Large intestine (tissue), 3 donors: ENCODE results near the gene GATA6. TPM values are rescaled to one million over a fixed set of nuclear protein-coding genes. Genes with fewer than 3 reads are reported as not detected.

Experiments
- DNase-seq, 2 donors: peaks; one replicate each; pipeline versions ENCODE4 v3.0.0 to v3.0.0-alpha.2; 2013
- H3K27ac ChIP-seq: one replicate; pipeline ENCODE4 v1.5.1; 2013; ENCODE audit warnings: low read length
- H3K27me3 ChIP-seq: 2 replicates; pipeline ENCODE4 v1.6.1; 2013; ENCODE audit warnings: low read length; ENCODE audit not compliant: control insufficient read depth, insufficient read depth
- H3K36me3 ChIP-seq: 2 replicates; pipeline ENCODE4 v1.6.1; 2013; ENCODE audit warnings: low read length; ENCODE audit not compliant: control insufficient read depth, insufficient read depth
- H3K4me1 ChIP-seq: one replicate; pipeline ENCODE4 v1.6.1; 2013; ENCODE audit warnings: low read length; ENCODE audit not compliant: control insufficient read depth, insufficient read depth
- H3K4me3 ChIP-seq: one replicate; pipeline ENCODE4 v1.5.1; 2013; ENCODE audit warnings: low read length
- H3K9me3 ChIP-seq: one replicate; pipeline ENCODE4 v1.6.1; 2013; ENCODE audit warnings: mild to moderate bottlenecking, low read depth, low read length, moderate library complexity; ENCODE audit not compliant: control insufficient read depth
- WGBS: methylation state at CpG from one replicate; pipeline ENCODE4 v1.1.5; 2013; ENCODE audit warnings: low lambda C conversion rate; ENCODE audit not compliant: insufficient coverage; 5-methylcytosine and 5-hydroxymethylcytosine counted together
- polyA plus RNA-seq: library from polyadenylated mRNA; unstranded; fragments of 120-200 nt; gene quantifications from one replicate; pipeline ENCODE4 v1.2.1, GENCODE V29; 2013

Gene GATA6
- polyA plus RNA-seq, 1 donor = 85.1 TPM

DNA sequence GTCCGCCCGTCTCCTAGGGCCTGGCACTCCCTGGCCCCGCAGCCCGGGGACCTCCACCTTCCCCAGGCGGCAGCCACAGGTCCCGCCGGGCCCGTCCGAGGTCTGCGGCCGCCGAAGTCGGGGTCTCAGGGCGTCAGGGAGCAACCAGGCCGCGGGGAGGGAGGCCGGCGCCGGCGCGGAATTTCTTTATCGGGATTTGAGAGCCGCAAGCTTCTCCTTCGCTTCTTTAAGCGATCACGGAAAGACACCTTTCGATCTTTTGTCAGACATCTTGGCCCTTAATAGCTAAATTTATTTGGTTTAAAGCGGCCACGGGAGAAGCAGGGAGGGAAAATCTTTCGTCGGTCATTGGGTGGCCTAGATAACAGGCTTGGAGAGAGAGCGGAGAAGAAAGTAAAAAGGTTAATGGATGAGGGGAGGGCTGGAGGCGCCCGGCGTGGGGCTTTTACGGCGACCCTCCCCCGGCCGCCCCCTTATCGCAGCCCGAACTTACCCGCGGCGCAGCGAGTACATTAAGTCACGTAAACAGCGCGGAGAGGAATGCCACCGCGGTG is 4.3 kb upstream of the GATA6 start:
- Histone ChIP-seq H3K4me1 (peaks cover 19% of the 10 kb centered on the region), H3K27me3 (peaks cover 62% of the 10 kb centered on the region), H3K9me3 (peaks cover 3% of the 10 kb centered on the region), H3K4me3 (peak overlapping the region; percentile 58), H3K36me3 (no peaks in the 10 kb centered on the region), H3K27ac (peak overlapping the region; percentile 77)
- DNase-seq = peak in 1 of 2 donors; percentile 49
- 0% methylated on average over 5 of the region's 50 CpGs for WGBS

DNA sequence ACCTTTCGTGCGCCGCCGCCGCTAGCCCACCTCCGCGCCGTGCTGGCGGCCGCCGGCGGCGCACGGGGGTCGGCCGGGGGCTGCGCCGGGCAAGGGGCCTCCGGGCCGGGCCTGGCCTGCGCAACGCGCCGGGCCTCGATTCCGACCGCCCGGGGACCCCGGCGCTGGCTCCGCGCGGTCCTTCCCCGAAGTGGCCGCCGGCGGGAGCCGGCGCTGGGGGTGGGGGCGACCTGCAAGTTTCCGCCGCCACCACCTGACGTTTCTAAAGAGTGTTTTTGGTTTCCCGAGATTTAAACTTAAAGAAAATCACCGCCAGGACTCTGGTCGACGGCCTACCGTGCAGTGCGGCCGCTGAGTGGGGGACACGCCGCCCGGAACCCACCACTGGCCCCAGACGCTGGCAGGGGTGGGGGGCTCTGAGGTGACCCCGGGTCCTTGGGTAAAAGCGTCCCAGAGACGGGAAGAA is 3.8 kb upstream of the GATA6 start:
- WGBS = 0% methylated on average over 2 of the region's 57 CpGs
- Histone ChIP-seq H3K27ac (peak overlapping the region; percentile 95), H3K9me3 (peaks cover 3% of the 10 kb centered on the region), H3K4me1 (peaks cover 19% of the 10 kb centered on the region), H3K36me3 (no peaks in the 10 kb centered on the region), H3K4me3 (peak overlapping the region; percentile 97), H3K27me3 (peaks cover 62% of the 10 kb centered on the region)
- DNase-seq = peak in 1 of 2 donors; percentile 34

DNA sequence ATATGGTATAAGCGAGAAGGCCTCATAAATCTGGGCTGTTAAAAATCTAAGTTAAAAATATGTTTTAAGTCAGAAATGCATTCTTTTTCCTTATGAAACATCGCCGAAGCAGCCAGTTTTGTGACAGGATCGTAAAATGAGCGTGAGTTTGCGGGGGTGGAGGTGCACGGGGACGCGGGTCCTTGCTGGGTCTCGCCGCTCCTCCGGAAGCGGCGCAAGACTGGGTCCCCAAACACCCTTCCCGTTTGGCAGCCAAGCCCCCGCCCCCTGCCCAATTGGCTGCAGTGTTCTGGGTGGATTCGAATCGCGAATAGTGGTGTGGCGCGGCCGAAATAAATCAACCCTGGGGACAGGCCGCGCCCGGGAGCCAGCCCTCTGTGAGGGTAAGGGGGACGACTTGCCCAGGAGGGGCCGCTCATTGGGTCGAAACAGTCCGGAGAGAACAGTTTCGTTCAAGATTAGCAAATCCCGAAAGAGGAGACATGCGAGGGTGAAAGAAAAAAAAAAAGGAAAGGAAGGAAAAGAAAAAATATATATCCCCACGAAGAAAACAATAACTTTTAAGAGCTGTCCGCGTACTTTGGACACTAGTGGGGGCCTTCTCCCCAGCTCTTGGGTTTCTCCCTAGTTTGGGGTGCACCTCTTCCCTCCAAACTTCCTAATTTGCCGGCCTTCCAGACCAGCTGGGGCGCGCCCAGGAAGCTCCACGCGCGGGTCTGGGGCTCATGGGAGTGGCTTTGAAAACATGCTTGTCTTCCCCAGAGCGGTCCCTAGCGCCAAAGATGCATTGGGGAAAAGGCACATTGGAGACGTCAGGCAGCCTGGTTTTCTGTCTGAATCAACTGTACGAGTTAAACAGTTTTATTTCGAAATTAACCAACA is 3.1 kb upstream of the GATA6 start:
- H3K9me3 ChIP-seq = peaks cover 3% of the 10 kb centered on the region
- H3K4me3 ChIP-seq = peak overlapping the region; percentile 97
- H3K27me3 ChIP-seq = peaks cover 68% of the 10 kb centered on the region
- peak in 1 of 2 donors; percentile 81 for DNase-seq
- peaks cover 19% of the 10 kb centered on the region for H3K4me1 ChIP-seq
- H3K27ac ChIP-seq = peak overlapping the region; percentile 95
- WGBS = 0% methylated on average over 3 of the region's 46 CpGs
- peaks cover 1% of the 10 kb centered on the region for H3K36me3 ChIP-seq

DNA sequence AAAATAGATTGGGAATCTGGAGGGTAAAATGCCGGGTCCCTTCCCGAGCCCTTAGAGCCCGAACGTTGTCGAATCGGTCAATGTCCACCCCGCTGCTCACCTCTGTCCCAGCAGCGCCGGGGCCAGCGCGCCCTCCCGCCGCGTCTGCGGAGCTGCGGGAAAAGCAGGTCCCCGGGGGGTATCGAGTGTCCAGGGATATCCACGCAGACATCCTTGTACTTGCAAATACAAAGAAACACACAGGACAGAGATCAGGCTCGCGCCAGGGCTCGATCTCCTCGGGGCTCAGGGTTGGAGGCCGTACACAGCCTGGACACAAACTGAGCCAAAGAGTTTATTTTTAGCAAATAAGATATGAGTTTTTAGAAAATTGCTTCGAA is 2.3 kb upstream of the GATA6 start:
- peak overlapping the region; percentile 95 for H3K27ac ChIP-seq
- peak in 1 of 2 donors; percentile 53 for DNase-seq
- peaks cover 3% of the 10 kb centered on the region for H3K9me3 ChIP-seq
- H3K4me1 ChIP-seq = peaks cover 15% of the 10 kb centered on the region
- H3K27me3 ChIP-seq = peaks cover 67% of the 10 kb centered on the region
- H3K4me3 ChIP-seq = peak overlapping the region; percentile 97
- H3K36me3 ChIP-seq = peaks cover 3% of the 10 kb centered on the region
- no CpG with 5 or more reads among the region's 25 CpGs for WGBS

DNA sequence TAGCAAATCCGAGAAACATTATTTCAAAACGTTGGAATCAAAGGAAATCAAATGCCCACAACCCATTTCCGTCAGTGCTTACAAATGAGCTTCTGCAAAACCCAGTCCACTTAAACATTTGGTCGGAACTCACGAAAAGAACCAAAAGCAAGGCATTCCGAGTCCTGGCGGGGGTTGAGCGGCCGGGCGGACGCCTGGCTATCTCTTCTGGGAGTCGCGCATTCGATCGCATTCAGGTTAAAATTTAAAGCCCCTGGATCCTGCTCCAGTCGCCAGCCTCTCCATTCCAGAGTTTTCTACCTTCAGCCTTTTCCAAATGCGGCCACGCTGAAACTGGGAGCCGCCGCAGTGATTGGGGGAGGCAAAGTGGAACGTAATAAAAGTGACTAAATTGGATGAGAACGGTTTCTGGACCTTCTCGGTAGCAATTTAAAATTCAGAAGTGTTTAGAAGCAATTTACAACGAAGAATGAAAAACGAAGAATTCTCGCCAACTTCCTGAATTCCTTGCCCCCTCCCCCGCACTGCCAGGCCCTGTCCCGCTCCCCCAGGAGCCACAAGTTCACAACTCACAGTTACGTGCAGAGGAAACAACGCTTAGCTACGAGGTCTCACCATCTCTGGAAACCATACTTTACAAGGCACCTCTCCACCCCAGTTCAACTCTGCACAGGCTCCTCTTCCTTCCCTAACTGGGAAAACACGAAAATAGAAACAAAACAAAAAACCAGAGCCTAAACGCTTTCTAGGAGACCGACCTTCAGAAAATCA is 1.7 kb upstream of the GATA6 start:
- Histone ChIP-seq H3K36me3 (peaks cover 9% of the 10 kb centered on the region), H3K27ac (peak overlapping the region; percentile 95), H3K9me3 (peaks cover 3% of the 10 kb centered on the region), H3K4me3 (peak overlapping the region; percentile 97), H3K4me1 (peaks cover 12% of the 10 kb centered on the region), H3K27me3 (peaks cover 73% of the 10 kb centered on the region)
- WGBS = 7% methylated on average over 3 of the region's 34 CpGs
- peak in 1 of 2 donors; percentile 78 for DNase-seq

DNA sequence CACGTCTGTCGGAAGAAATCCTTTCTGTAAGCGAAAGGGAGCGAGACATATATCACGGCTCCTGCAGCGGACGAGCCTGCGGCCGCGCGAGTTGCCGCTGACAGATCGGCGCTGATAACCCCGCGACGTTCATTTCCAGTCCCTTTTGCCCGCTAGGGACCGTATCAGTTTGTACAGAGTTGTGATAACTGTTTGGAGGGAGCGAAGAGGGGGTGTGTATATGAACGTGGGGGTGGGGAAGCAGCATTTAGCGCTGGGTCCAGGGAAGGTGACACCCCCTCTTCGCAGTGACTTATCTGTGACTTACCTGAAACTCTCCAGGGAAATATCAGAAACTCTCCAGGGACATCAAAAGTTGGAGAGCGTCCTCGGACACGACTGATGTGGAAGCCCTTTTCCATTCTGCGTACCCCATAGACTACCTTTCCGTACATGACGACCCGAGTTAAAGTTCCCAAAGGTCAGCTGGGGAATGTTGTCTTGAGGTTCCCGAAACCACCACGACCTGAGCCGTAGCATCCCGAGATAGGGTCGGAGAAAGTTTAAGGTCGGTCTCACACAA is 948 bp upstream of the GATA6 start:
- Histone ChIP-seq H3K4me1 (peaks cover 8% of the 10 kb centered on the region), H3K9me3 (peaks cover 3% of the 10 kb centered on the region), H3K27me3 (peaks cover 78% of the 10 kb centered on the region), H3K36me3 (peaks cover 17% of the 10 kb centered on the region), H3K4me3 (peak overlapping the region; percentile 97), H3K27ac (peak overlapping the region; percentile 95)
- WGBS = no CpG with 5 or more reads among the region's 36 CpGs
- DNase-seq = peak in 1 of 2 donors; percentile 83

DNA sequence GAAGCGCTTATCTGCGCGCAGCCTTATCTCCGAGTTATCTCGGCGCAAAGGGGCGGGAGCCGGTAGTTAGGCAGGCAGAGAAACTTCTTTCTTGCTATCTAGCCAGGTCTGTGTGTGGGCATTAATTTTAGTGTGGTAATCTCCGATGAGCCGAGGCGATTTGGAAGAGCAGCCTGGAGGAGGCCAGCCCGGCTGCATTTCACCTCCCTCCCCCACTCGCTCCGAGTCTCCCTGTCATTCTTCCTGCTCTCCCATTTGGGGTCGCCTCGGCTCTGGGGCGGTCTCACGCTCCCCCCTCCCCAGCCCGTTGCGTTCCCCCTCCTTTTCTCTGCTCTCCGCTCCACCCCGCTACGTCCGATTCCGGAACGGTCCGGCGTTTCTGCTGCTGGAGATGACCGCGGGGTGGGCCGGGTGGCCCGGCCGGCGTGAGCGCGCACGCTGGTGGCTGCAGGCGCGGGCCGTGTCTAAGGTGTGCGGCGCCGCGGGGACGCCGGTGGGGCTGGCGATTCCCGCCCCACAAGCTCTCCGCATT is 566 bp downstream of the GATA6 start:
- no CpG with 5 or more reads among the region's 49 CpGs for WGBS
- Histone ChIP-seq H3K27ac (peak overlapping the region; percentile 95), H3K27me3 (peaks cover 74% of the 10 kb centered on the region), H3K4me3 (peak overlapping the region; percentile 97), H3K36me3 (peaks cover 29% of the 10 kb centered on the region), H3K9me3 (peaks cover 3% of the 10 kb centered on the region), H3K4me1 (no peaks in the 10 kb centered on the region)
- DNase-seq = peak in 1 of 2 donors; percentile 76

DNA sequence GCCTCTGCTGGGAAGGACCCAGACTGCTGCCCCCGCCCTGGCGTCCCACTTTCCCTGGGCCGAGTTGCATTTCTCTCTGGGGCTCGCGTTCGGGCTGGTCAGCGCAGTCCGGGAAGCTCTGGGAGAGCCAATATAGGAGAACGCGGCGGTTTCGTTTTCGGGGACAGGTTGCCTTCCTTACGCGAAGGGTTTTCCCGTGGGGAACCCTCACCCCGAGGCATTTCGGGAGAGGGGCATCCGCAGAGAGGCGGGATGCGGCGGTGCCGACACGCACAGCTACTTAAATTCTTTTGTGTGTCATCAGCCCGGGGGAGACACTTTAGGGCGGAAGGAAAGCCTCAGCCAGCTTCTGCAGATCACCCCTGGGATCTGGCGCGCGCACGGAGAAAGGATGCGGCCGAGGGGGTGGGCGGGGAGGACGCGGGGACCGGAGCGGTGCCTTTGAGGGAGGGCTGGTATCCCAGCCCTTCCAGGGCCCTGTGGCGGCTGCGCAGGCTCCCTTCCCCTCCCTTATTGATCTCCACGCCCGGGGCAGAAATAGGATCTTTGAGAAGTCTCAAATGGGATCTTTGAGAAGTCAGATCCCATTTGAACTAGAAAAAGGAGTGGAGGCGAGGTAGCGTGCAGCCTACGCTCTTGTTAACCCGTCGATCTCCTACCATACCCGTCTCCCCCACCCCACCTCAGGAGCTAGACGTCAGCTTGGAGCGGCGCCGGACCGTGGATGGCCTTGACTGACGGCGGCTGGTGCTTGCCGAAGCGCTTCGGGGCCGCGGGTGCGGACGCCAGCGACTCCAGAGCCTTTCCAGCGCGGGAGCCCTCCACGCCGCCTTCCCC is 1.2 kb downstream of the GATA6 start:
- peaks cover 72% of the 10 kb centered on the region for H3K27me3 ChIP-seq

More for the DNA sequence above, 1.2 kb downstream of the GATA6 start:
- Histone ChIP-seq H3K27ac (peak overlapping the region; percentile 95), H3K4me3 (peak overlapping the region; percentile 97), H3K9me3 (peaks cover 3% of the 10 kb centered on the region), H3K36me3 (peaks cover 29% of the 10 kb centered on the region), H3K4me1 (no peaks in the 10 kb centered on the region)
- peak in 1 of 2 donors; percentile 61 for DNase-seq
- WGBS = no CpG with 5 or more reads among the region's 66 CpGs
